Lung (tissue), 12 donors: ENCODE measurements around the gene GATA6. TPM values are rescaled to one million over a fixed set of nuclear protein-coding genes. Genes with fewer than 3 reads are reported as not detected.
A peak's percentile ranks its signal among the peaks of the same experiment; 100 is the strongest.

Experiments
- ATAC-seq: fragments of 200-7000 bp; cut with Tn5 transposase; one replicate; pipeline ENCODE4 v1.9.1; 2020; ENCODE audit warnings: moderate number of reproducible peaks; ENCODE audit not compliant: insufficient read depth, low FRiP score
- DNase-seq, 3 donors: peaks; one replicate each; pipeline ENCODE4 v3.0.0-alpha.2; 2013 to 2017
- H3K27ac ChIP-seq, 2 donors: one replicate each; pipeline ENCODE4 v1.5.1; 2013; ENCODE audit warnings: mild to moderate bottlenecking in 2 of 2, moderate library complexity in 2 of 2, control low read depth in 1 of 2, inconsistent platforms in 1 of 2, low read depth in 1 of 2, low read length in 1 of 2
- H3K27me3 ChIP-seq, 3 donors: one replicate each; pipeline ENCODE4 v1.5.1; 2013; ENCODE audit warnings: low read length in 2 of 3; ENCODE audit not compliant: control insufficient read depth in 3 of 3, insufficient read depth in 3 of 3
- H3K36me3 ChIP-seq, 4 donors: one replicate each; pipeline ENCODE4 v1.5.1; 2013; ENCODE audit warnings: low read length in 4 of 4, mild to moderate bottlenecking in 1 of 4, moderate library complexity in 1 of 4; ENCODE audit not compliant: control insufficient read depth in 4 of 4, insufficient read depth in 4 of 4
- H3K4me1 ChIP-seq, 5 donors: one replicate each; pipeline ENCODE4 v1.5.1; 2013; ENCODE audit warnings: low read length in 5 of 5, mild to moderate bottlenecking in 2 of 5, moderate library complexity in 1 of 5; ENCODE audit not compliant: control insufficient read depth in 5 of 5, insufficient read depth in 5 of 5
- H3K4me3 ChIP-seq: one replicate; pipeline ENCODE4 v1.5.1; 2013; ENCODE audit warnings: mild to moderate bottlenecking, control low read depth, moderate library complexity
- H3K9ac ChIP-seq, 2 donors: one replicate each; pipeline ENCODE4 v1.5.1; 2013; ENCODE audit warnings: low read length in 2 of 2, control low read depth in 1 of 2; ENCODE audit not compliant: insufficient read depth in 1 of 2
- H3K9me3 ChIP-seq, 4 donors: one replicate each; pipeline ENCODE4 v1.5.1; 2013; ENCODE audit warnings: low read length in 3 of 4, mild to moderate bottlenecking in 1 of 4, moderate library complexity in 1 of 4; ENCODE audit not compliant: control insufficient read depth in 4 of 4, insufficient read depth in 3 of 4
- CTCF ChIP-seq: IDR thresholded peaks from 2 replicates; pipeline ENCODE4 v1.5.1; 2012; ENCODE audit warnings: mild to moderate bottlenecking; ENCODE audit errors: control extremely low read depth, extremely low read depth
- WGBS, 2 donors: extraction: QIAGEN DNeasy Blood & Tissue Kit; methylation state at CpG; one replicate each; pipeline ENCODE4 v1.1.7; 2013; 5-methylcytosine and 5-hydroxymethylcytosine counted together
- polyA plus RNA-seq, 2 donors: library from polyadenylated mRNA; stranded (reverse); fragments of 200-250 nt; gene quantifications; one replicate each; pipeline ENCODE4 v1.2.1, GENCODE V29; 2013
- total RNA-seq, 2 donors: library from RNA; depleted of rRNA in 1 of 2; stranded (reverse); fragments of >200 nt in 1 of 2; gene quantifications; one replicate each; pipeline ENCODE4 v1.2.1, GENCODE V29; 2014 to 2021
- donor health status: control.
- donor health status: control.
- donor health status: Bipolar disorder and iron deficiency.
- donor health status: healthy.
- donor health status: DM: yes; HTN: yes; CAD: no.

The GATA6 gene
- total and polyA plus RNA-seq, 4 donors = 11.3 to 34.3 (median 21.8) TPM

- H3K36me3 ChIP-seq = peaks cover 13 to 34% (median 20%) of the 10 kb centered on the region in 4 donors
- ATAC-seq = no peak
- no peak for TF ChIP-seq CTCF
- no peak overlapping the region for H3K9ac ChIP-seq
- peak overlapping the region; percentile 54 to 70 for H3K27ac ChIP-seq
- no peaks in the 10 kb centered on the region for H3K9me3 ChIP-seq
- DNase-seq = no peak
- no peak overlapping the region for H3K4me3 ChIP-seq
- 85 to 86% methylated on average over 6 of the region's 6 CpGs for WGBS, 2 donors
- peaks cover 16 to 26% (median 20%) of the 10 kb centered on the region in 5 donors for H3K4me1 ChIP-seq
- no peaks in the 10 kb centered on the region for H3K27me3 ChIP-seq
Measured at GRCh38 chr18:22185273-22185672, 15.9 kb downstream of the GATA6 start.

- DNase-seq = peak in 1 of 3 donors; percentile 11
- Histone ChIP-seq H3K4me3 (no peak overlapping the region), H3K9me3 (no peaks in the 10 kb centered on the region), H3K27me3 (peaks cover 0 to 2% (median 0%) of the 10 kb centered on the region in 3 donors), H3K4me1 (peaks cover 17 to 32% (median 26%) of the 10 kb centered on the region in 5 donors), H3K36me3 (peaks cover 12 to 38% (median 19%) of the 10 kb centered on the region in 4 donors), H3K27ac (peak overlapping the region; percentile 70 to 79), H3K9ac (no peak overlapping the region)
- no peak for ATAC-seq
- 80 to 89% methylated on average over 10 of the region's 10 CpGs for WGBS, 2 donors
- TF ChIP-seq CTCF = no peak
Measured at GRCh38 chr18:22185771-22186386, 16.5 kb downstream of the GATA6 start.

- ATAC-seq (no peak), DNase-seq (no peak)
- Histone ChIP-seq H3K27me3 (peaks cover 0 to 2% (median 0%) of the 10 kb centered on the region in 3 donors), H3K36me3 (peaks cover 7 to 40% (median 18%) of the 10 kb centered on the region in 4 donors), H3K9ac (no peak overlapping the region), H3K9me3 (no peaks in the 10 kb centered on the region), H3K4me3 (no peak overlapping the region), H3K27ac (peak overlapping the region; percentile 70 to 79), H3K4me1 (peaks cover 17 to 37% (median 27%) of the 10 kb centered on the region in 5 donors)
- no peak for TF ChIP-seq CTCF
- WGBS, 2 donors = 76 to 86% methylated on average over 6 of the region's 6 CpGs
Measured at GRCh38 chr18:22186484-22186971, 17.1 kb downstream of the GATA6 start.
